ENCODE results near the gene RUVBL2. TPM values are rescaled to one million over a fixed set of nuclear protein-coding genes. Genes with fewer than 3 reads are reported as not detected.

Gene RUVBL2
- total and polyA plus RNA-seq, 2 donors (not counting 3 experiments of a cell fraction or from before 2014, with no cell fraction given) = 115 to 185 TPM

DNA sequence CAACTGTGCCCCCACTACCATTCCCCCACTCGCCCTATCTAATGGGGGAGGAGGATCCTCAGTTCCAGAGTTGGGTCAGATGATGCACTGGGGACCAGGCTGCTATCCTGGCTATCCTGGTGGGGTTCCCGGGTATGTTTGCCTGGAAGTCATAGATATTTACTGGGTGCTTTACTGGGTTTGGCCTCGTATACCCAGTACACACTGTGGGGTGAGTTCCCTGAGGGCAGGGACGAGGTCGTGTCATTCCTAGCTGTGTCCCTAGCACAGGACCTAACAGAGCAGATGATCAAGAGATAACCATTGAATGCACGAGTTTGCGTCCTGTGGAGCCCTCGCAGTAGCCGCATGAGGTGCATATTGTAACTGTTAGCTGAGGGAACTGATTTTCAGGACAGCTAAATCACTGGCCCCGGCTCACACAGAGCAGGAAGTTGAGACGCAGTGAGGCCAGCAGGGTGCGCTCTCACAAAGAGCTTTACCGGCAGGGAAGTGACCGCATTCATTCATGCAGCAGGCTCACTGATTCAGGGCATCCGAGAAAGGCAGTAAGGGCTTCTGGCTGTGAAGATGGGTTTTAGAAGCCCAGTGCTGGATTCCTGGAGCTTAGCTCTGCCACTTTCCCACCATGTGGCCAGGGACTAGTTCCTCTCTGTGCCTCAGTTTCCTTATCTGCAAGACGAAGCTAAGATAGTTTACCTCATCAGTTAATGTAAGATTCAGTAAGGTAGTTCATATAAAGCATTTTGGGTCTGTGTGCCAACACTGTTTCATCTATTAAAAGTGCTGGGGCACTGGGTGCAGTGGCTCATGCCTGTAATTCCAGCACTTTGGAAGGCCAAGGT lies 6.0 kb downstream of the RUVBL2 start:
- CTCF ChIA-PET = interaction anchor here (0.6 to 2.2 kb wide), 37 partner anchors 11 to 256 kb away, joined by 3 to 59 read pairs (median 4); partner anchors contain the start of genes CGB7, LHB and NTF4
- H3K9me1 ChIP-seq (replicated peaks; ENCODE audit: control insufficient read depth, extremely low read depth, insufficient read depth, low read length) = no peaks in the 10 kb centered on the region
- H3K27me3 ChIP-seq (ENCODE audit: control insufficient read depth in 2 of 2, insufficient read depth in 2 of 2, low read length in 2 of 2) = no peaks in the 10 kb centered on the region
- FAIRE-seq (peak; percentile 87), DNase-seq (ENCODE audit: low read depth, low spot score) (peak; percentile 64)
- TF ChIP-seq MYC (IDR thresholded peaks at IDR 0.05; ENCODE audit: low read depth, low read length) (no peak), POLR2AphosphoS5 (IDR thresholded peaks at IDR 0.05; ENCODE audit: insufficient read depth, low read depth, low read length) (no peak), FOS (IDR thresholded peaks at IDR 0.05; ENCODE audit: borderline replicate concordance, insufficient read depth, low read length) (no peak), CTCF (IDR thresholded peaks at IDR 0.05; ENCODE audit: extremely low read depth in 1 of 2, insufficient read depth in 1 of 2, low read depth in 1 of 2, low read length in 2 of 2) (peak; percentile 75 to 85)
- no peak overlapping the region for H3K9ac ChIP-seq (replicated peaks; ENCODE audit: extremely low read depth, insufficient read depth, low read length)
- peaks cover 4 to 7% of the 10 kb centered on the region in 2 experiments for H3K36me3 ChIP-seq (ENCODE audit: control insufficient read depth in 2 of 2, extremely low read depth in 1 of 2, insufficient read depth in 2 of 2, low read length in 2 of 2)
- peaks cover under 1% of the 10 kb centered on the region for H3K4me1 ChIP-seq (ENCODE audit: control insufficient read depth, extremely low read depth, insufficient read depth, low read length)
- POLR2A ChIA-PET = no interaction called here
- dilution Hi-C loops (cut with MboI; ENCODE audit: extremely low pct_ligation_motif_present, low sequenced_read_pairs) (no loop called here), intact Hi-C loops (cut with micrococcal nuclease) (loop anchor here (1.0 to 10.0 kb wide), 4 partner anchors 75 to 365 kb away; partner anchors contain the start of genes DBP, HRC and TRPM4)
- BruUV-seq (replicated peaks) = no TSS peak
- H4K20me1 ChIP-seq (replicated peaks; ENCODE audit: control insufficient read depth, extremely low read depth, insufficient read depth, low read length) = no peaks in the 10 kb centered on the region
- no peak overlapping the region for H3K27ac ChIP-seq (ENCODE audit: insufficient read depth, low read depth, low read length)
- no peaks in the 10 kb centered on the region for H3K9me3 ChIP-seq (replicated peaks; ENCODE audit: control insufficient read depth, insufficient read depth, low read length)
- peaks cover 29% of the 10 kb centered on the region for H3K79me2 ChIP-seq (ENCODE audit: control insufficient read depth, insufficient read depth, low read length)
- no peak overlapping the region for H2AFZ ChIP-seq (ENCODE audit: low read depth, low read length)
- H3K4me2 ChIP-seq (ENCODE audit: insufficient read depth, low read length) = no peak overlapping the region
- H3K4me3 ChIP-seq (replicated peaks in 1 of 3; ENCODE audit: insufficient read depth in 1 of 3, low read depth in 1 of 3, low read length in 3 of 3) = no peak overlapping the region
